GM23338 (cell line): ENCODE measurements around the gene ASPG.

Experiments
- CREB1 ChIP-seq: fragments of 250-450 bp; sonication (Bioruptor Pico); IDR thresholded peaks from 2 replicates; pipeline ENCODE4 v1.5.0; 2020; ENCODE audit warnings: low read depth, mild to moderate bottlenecking, moderate library complexity
- EZH2 ChIP-seq: fragments of 200-600 bp; sonication (generic); IDR thresholded peaks from one replicate; pipeline ENCODE4 v1.8.0; 2017; ENCODE audit warnings: antibody characterized with exemption, mild to moderate bottlenecking, low read depth; ENCODE audit not compliant: unreplicated experiment
- EZH2phosphoT487 ChIP-seq: fragments of 200-600 bp; sonication (generic); IDR thresholded peaks from one replicate; pipeline ENCODE4 v1.8.1; 2018; ENCODE audit warnings: antibody characterized with exemption; ENCODE audit not compliant: unreplicated experiment
- JUNB ChIP-seq: IDR thresholded peaks from one replicate; pipeline ENCODE4 v1.6.1; 2016; ENCODE audit warnings: antibody characterized with exemption; ENCODE audit not compliant: unreplicated experiment
- NANOG ChIP-seq: IDR thresholded peaks from 2 replicates; pipeline ENCODE4 v1.6.1; 2016; ENCODE audit warnings: antibody characterized with exemption, borderline replicate concordance
- POLR2AphosphoS5 ChIP-seq: IDR thresholded peaks from 2 replicates; pipeline ENCODE4 v1.6.1; 2016; ENCODE audit warnings: antibody characterized with exemption, low read depth
- ZNF114 ChIP-seq: fragments of 250-450 bp; sonication (Bioruptor Pico); IDR thresholded peaks from 2 replicates; pipeline ENCODE4 v1.5.0; 2020; ENCODE audit warnings: mild to moderate bottlenecking, moderate library complexity
- ZNF331 ChIP-seq: fragments of 250-450 bp; sonication (Bioruptor Pico); IDR thresholded peaks from 2 replicates; pipeline ENCODE4 v1.5.0; 2020; ENCODE audit warnings: low read depth, mild to moderate bottlenecking, moderate library complexity
- TF ChIP-seq, protein P1 (sequence below), 2 experiments: fragments of 200-600 bp in 1 of 2; sonication (generic) in 1 of 2; conservative IDR thresholded peaks; 2 replicates each; pipeline versions ENCODE4 v1.5.1 to v1.6.1; 2016 to 2017; ENCODE audit warnings: antibody characterized with exemption in 2 of 2, low read depth in 2 of 2, mild to moderate bottlenecking in 2 of 2, moderate library complexity in 1 of 2
- TF ChIP-seq, protein P2 (sequence below): IDR thresholded peaks from 2 replicates; pipeline ENCODE4 v1.6.1; 2016; ENCODE audit warnings: antibody characterized with exemption
- TF ChIP-seq, protein P3 (sequence below): IDR thresholded peaks from one replicate; pipeline ENCODE4 v1.6.1; 2018; ENCODE audit warnings: antibody characterized with exemption; ENCODE audit not compliant: unreplicated experiment

DNA sequence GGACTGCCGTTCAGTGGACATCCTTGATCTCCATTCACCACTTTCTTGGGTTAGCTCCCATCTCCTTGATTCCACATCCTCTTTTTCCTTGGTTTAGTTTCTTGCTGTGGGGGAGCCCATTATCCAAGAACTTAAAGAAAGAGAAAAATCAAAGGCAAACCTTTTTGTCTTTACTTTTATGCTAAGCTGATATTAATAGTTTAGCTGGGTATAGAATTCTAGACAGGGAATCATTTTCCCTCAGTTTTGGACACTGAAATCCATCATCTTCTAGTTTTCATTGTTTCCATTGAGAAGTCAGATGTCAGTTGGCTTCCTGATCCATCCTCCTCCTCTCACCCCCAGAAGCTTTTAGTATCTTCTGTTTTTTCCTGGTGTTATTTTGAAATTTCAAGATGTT is 44.1 kb downstream of the ASPG start:
- TF ChIP-seq EZH2phosphoT487 (no peak), POLR2AphosphoS5 (no peak), CREB1 (no peak), NANOG (no peak), EZH2 (no peak), JUNB (no peak), ZNF114 (CRISPR knock-in tag) (no peak), ZNF331 (CRISPR knock-in tag) (no peak)
- TF ChIP-seq, protein P1, sequence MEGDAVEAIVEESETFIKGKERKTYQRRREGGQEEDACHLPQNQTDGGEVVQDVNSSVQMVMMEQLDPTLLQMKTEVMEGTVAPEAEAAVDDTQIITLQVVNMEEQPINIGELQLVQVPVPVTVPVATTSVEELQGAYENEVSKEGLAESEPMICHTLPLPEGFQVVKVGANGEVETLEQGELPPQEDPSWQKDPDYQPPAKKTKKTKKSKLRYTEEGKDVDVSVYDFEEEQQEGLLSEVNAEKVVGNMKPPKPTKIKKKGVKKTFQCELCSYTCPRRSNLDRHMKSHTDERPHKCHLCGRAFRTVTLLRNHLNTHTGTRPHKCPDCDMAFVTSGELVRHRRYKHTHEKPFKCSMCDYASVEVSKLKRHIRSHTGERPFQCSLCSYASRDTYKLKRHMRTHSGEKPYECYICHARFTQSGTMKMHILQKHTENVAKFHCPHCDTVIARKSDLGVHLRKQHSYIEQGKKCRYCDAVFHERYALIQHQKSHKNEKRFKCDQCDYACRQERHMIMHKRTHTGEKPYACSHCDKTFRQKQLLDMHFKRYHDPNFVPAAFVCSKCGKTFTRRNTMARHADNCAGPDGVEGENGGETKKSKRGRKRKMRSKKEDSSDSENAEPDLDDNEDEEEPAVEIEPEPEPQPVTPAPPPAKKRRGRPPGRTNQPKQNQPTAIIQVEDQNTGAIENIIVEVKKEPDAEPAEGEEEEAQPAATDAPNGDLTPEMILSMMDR (conservative IDR thresholded peaks at IDR 0.05; ENCODE audit: low read depth in 2 of 2): no peak
- TF ChIP-seq, protein P2, sequence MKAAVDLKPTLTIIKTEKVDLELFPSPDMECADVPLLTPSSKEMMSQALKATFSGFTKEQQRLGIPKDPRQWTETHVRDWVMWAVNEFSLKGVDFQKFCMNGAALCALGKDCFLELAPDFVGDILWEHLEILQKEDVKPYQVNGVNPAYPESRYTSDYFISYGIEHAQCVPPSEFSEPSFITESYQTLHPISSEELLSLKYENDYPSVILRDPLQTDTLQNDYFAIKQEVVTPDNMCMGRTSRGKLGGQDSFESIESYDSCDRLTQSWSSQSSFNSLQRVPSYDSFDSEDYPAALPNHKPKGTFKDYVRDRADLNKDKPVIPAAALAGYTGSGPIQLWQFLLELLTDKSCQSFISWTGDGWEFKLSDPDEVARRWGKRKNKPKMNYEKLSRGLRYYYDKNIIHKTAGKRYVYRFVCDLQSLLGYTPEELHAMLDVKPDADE: no peak
- TF ChIP-seq, protein P3, sequence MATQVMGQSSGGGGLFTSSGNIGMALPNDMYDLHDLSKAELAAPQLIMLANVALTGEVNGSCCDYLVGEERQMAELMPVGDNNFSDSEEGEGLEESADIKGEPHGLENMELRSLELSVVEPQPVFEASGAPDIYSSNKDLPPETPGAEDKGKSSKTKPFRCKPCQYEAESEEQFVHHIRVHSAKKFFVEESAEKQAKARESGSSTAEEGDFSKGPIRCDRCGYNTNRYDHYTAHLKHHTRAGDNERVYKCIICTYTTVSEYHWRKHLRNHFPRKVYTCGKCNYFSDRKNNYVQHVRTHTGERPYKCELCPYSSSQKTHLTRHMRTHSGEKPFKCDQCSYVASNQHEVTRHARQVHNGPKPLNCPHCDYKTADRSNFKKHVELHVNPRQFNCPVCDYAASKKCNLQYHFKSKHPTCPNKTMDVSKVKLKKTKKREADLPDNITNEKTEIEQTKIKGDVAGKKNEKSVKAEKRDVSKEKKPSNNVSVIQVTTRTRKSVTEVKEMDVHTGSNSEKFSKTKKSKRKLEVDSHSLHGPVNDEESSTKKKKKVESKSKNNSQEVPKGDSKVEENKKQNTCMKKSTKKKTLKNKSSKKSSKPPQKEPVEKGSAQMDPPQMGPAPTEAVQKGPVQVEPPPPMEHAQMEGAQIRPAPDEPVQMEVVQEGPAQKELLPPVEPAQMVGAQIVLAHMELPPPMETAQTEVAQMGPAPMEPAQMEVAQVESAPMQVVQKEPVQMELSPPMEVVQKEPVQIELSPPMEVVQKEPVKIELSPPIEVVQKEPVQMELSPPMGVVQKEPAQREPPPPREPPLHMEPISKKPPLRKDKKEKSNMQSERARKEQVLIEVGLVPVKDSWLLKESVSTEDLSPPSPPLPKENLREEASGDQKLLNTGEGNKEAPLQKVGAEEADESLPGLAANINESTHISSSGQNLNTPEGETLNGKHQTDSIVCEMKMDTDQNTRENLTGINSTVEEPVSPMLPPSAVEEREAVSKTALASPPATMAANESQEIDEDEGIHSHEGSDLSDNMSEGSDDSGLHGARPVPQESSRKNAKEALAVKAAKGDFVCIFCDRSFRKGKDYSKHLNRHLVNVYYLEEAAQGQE: no peak
